GM10248 (cell line): ENCODE measurements around the gene SAMD4A.

ENCODE experiments used
- CTCF ChIA-PET: fragments of 300-600 bp; sonication (Branson Sonifier 250); formaldehyde crosslinking; extraction: SDS; loops from one replicate; lab custom pipeline; 2021; ENCODE audit warnings: antibody characterized with exemption; lab: Yijun Ruan, JAX
- POLR2A ChIA-PET: fragments of 350-650 bp; sonication (Branson Sonifier 250); formaldehyde crosslinking; extraction: SDS; loops from one replicate; lab custom pipeline; 2020; ENCODE audit warnings: antibody characterized with exemption; lab: Yijun Ruan, JAX
- DNase-seq: peaks from one replicate; pipeline ENCODE4 v3.0.0; 2012; ENCODE audit errors: extremely low spot score
- TF ChIP-seq, protein P1 (sequence below): IDR thresholded peaks from 2 replicates; pipeline ENCODE4 v1.5.1; 2012; ENCODE audit warnings: mild to moderate bottlenecking, low read depth; ENCODE audit errors: extremely low read depth, missing control alignments, control extremely low read depth

Gene SAMD4A

GRCh38 chr14:54564071-54564867 lies 2.7 kb upstream of the SAMD4A start:
- ChIA-PET CTCF (interaction anchor here (0.6 to 9.3 kb wide), 48 partner anchors 9 to 335 kb away, joined by 3 to 149 read pairs (median 4); partner anchors contain the start of gene CGRRF1), POLR2A (interaction anchor here (0.6 kb wide), 1 partner anchor 173 kb away, joined by 5 read pairs; no protein-coding TSS in a partner anchor)
- TF ChIP-seq, protein P1, sequence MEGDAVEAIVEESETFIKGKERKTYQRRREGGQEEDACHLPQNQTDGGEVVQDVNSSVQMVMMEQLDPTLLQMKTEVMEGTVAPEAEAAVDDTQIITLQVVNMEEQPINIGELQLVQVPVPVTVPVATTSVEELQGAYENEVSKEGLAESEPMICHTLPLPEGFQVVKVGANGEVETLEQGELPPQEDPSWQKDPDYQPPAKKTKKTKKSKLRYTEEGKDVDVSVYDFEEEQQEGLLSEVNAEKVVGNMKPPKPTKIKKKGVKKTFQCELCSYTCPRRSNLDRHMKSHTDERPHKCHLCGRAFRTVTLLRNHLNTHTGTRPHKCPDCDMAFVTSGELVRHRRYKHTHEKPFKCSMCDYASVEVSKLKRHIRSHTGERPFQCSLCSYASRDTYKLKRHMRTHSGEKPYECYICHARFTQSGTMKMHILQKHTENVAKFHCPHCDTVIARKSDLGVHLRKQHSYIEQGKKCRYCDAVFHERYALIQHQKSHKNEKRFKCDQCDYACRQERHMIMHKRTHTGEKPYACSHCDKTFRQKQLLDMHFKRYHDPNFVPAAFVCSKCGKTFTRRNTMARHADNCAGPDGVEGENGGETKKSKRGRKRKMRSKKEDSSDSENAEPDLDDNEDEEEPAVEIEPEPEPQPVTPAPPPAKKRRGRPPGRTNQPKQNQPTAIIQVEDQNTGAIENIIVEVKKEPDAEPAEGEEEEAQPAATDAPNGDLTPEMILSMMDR: peak; percentile 56
- DNase-seq: peak; percentile 28

- ChIA-PET CTCF (interaction anchor here (0.7 to 9.3 kb wide), 44 partner anchors 9 to 323 kb away, joined by 3 to 149 read pairs (median 4); partner anchors contain the start of gene CGRRF1), POLR2A (interaction anchor here (0.9 kb wide), 1 partner anchor 165 kb away, joined by 3 read pairs; no protein-coding TSS in a partner anchor)
- TF ChIP-seq, protein P1: peak; percentile 19
- DNase-seq: peak; percentile 80
Observed at GRCh38 chr14:54564868-54565784, 1.8 kb upstream of the SAMD4A start.

GRCh38 chr14:54565785-54566409 lies 1.0 kb upstream of the SAMD4A start:
- TF ChIP-seq, protein P1: no peak
- peak; percentile 86 for DNase-seq
- POLR2A ChIA-PET: interaction anchor here (0.5 to 0.9 kb wide), 3 partner anchors 97 to 1909 kb away, joined by 3 to 10 read pairs (median 3); no protein-coding TSS in a partner anchor
- CTCF ChIA-PET: interaction anchor here (0.8 to 9.3 kb wide), 15 partner anchors 12 to 242 kb away, joined by 3 to 149 read pairs (median 5); partner anchors contain the start of gene CGRRF1

DNA sequence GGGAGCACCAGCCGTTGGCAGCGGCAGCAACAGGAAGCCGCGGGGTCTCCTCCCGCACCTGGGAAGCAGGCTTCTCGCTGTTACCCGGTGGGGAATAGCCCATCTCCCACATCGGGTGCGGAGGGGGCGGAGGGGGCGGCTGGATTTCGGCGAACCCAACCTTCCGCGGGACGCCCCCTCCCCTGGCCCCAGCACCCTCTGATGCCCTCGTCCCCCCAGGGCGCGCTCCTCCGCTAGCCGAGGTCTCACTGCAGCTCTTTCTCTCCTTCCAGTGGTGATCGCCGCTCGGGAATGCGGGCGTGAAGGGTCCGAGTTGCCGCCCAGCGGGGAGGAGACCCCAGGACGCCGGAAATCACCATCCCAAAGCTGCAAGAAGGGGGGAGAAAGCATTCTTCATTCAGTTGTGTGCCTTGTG lies 303 bp downstream of the SAMD4A start:
- CTCF ChIA-PET: interaction anchor here (0.8 to 9.3 kb wide), 13 partner anchors 15 to 312 kb away, joined by 3 to 149 read pairs (median 5); no protein-coding TSS in a partner anchor

DNA sequence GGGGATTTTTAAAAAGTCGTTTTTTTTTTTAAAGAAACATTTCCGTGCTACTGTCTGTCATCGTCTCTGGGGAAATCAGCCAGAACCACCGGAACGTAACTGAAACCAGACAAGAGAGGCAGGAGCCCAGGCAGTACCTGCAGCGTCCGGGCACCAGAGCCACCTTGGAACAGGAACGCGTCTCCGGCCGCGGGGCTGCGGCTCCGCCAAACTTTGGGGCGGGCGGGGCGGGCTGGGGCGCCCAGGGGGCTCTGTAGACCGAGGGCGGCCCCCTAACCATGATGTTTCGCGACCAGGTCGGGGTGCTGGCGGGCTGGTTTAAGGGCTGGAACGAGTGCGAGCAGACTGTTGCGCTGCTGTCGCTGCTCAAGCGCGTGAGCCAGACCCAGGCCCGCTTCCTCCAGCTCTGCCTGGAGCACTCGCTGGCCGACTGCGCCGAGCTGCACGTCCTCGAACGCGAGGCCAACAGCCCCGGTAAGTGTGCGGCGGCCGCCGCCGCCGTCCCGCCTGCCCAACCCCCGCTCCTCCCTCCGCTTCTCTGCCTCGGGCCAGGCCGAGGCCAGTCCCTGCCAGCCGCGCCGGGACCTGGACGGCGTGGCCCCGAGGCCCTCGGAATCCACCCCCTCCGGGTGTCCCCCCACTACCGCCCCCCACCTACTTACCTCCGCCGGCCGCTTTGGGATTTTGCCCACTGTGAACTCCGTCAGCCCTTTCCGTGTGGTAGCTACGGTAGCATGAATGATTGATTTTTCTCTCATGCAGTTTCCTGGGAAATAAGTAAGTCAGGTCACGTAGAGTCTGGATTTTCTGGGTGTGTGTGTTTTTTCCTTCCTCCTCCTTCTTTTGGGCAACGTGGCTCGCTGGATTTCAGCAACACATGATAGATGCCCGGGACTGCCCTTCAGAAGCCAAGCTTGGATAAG lies 972 bp downstream of the SAMD4A start:
- TF ChIP-seq, protein P1: peak; percentile 12
- peak; percentile 63 for DNase-seq

More for the DNA sequence above, 303 bp downstream of the SAMD4A start:
- TF ChIP-seq, protein P1: no peak
- peak; percentile 19 for DNase-seq
- POLR2A ChIA-PET: no interaction called here

More for the DNA sequence above, 972 bp downstream of the SAMD4A start:
- POLR2A ChIA-PET: interaction anchor here (0.6 kb wide), 1 partner anchor 59 kb away, joined by 5 read pairs; no protein-coding TSS in a partner anchor
- CTCF ChIA-PET: interaction anchor here (0.9 to 9.3 kb wide), 11 partner anchors 14 to 311 kb away, joined by 3 to 149 read pairs (median 5); no protein-coding TSS in a partner anchor
